CD4-positive, alpha-beta T cell (primary cell): Measurements from ENCODE around the gene TDRD9. TPM values are rescaled to one million over a fixed set of nuclear protein-coding genes. Genes with fewer than 3 reads are reported as not detected.

Source experiments
- ATAC-seq: fragments of 200-7000 bp; cut with Tn5 transposase; one replicate; pipeline ENCODE4 v1.10.0; 2022; ENCODE audit warnings: mild to moderate bottlenecking; ENCODE audit not compliant: poor library complexity
- CTCF ChIA-PET: fragments of 350-600 bp; sonication (Branson Sonifier 250); formaldehyde crosslinking; loops from one replicate; lab custom pipeline; 2021; ENCODE audit warnings: antibody characterized with exemption, inconsistent platforms; lab: Charles Lee
- POLR2A ChIA-PET: fragments of 350-600 bp; sonication (Branson Sonifier 250); formaldehyde crosslinking; loops from one replicate; lab custom pipeline; 2021; ENCODE audit warnings: antibody characterized with exemption, inconsistent platforms; lab: Charles Lee
- DNase-seq, 14 experiments: peaks; one replicate each; pipeline ENCODE4 v3.0.0-alpha.2; 2013 to 2020; ENCODE audit warnings: mixed read lengths in 2 of 14
- H3K27ac ChIP-seq, 2 donors: one replicate each; pipeline versions ENCODE4 v1.5.1 to v1.7.0; 2013; ENCODE audit warnings: low read length in 2 of 2, low read depth in 1 of 2, mild to moderate bottlenecking in 1 of 2
- H3K27me3 ChIP-seq, 2 experiments: 1 replicate in 1 of 2; 2 replicates in 1 of 2; pipeline versions ENCODE4 v1.6.1 to v1.7.0; 2013; ENCODE audit warnings: low read length in 2 of 2, control low read depth in 1 of 2, mild to moderate bottlenecking in 1 of 2, moderate library complexity in 1 of 2; ENCODE audit not compliant: insufficient read depth in 2 of 2, control insufficient read depth in 1 of 2
- H3K36me3 ChIP-seq: one replicate; pipeline ENCODE4 v1.6.1; 2013; ENCODE audit warnings: low read length, control low read depth; ENCODE audit not compliant: insufficient read depth
- H3K4me1 ChIP-seq: one replicate; pipeline ENCODE4 v1.6.1; 2013; ENCODE audit warnings: low read length, control low read depth; ENCODE audit not compliant: insufficient read depth
- H3K4me3 ChIP-seq: one replicate; pipeline ENCODE4 v1.5.1; 2013; ENCODE audit warnings: mild to moderate bottlenecking, low read length, moderate library complexity
- H3K9me3 ChIP-seq, 2 experiments: 1 replicate in 1 of 2; 2 replicates in 1 of 2; pipeline versions ENCODE4 v1.6.1 to v1.7.0; 2013; ENCODE audit warnings: low read length in 2 of 2, mild to moderate bottlenecking in 2 of 2, control low read depth in 1 of 2, moderate library complexity in 1 of 2; ENCODE audit not compliant: control insufficient read depth in 1 of 2, insufficient read depth in 1 of 2
- H3K27ac Mint-ChIP-seq: one replicate; pipeline ENCODE4 v1.8.0; 2020; ENCODE audit warnings: mixed read lengths
- H3K27me3 Mint-ChIP-seq: one replicate; pipeline ENCODE4 v1.8.0; 2021; ENCODE audit warnings: mixed read lengths
- H3K36me3 Mint-ChIP-seq: one replicate; pipeline ENCODE4 v1.8.0; 2021; ENCODE audit warnings: low read depth, mixed read lengths
- H3K4me1 Mint-ChIP-seq: one replicate; pipeline ENCODE4 v1.8.0; 2021; ENCODE audit warnings: low read depth, mixed read lengths
- H3K4me3 Mint-ChIP-seq: one replicate; pipeline ENCODE4 v1.8.0; 2020; ENCODE audit warnings: mild to moderate bottlenecking, mixed read lengths
- H3K9me3 Mint-ChIP-seq: one replicate; pipeline ENCODE4 v1.8.0; 2020; ENCODE audit warnings: mixed read lengths
- intact Hi-C, 2 experiments: fragments of 100-400 bp; cut with DNase I in 1 of 2; cut with micrococcal nuclease in 1 of 2; formaldehyde crosslinking; loops; one replicate each; pipeline versions ENCODE4 v1.15.1 to v1.9.0; 2023 to 2025; cut with DNase I, micrococcal nuclease
- total RNA-seq, 174 experiments: library from RNA in 2 of 174; stranded (reverse) in 2 of 174; gene quantifications; one replicate each; pipeline ENCODE4 v1.2.3 and lab custom pipeline; 2021 to 2026
- TF ChIP-seq, protein P1 (sequence below): fragments of 200-600 bp; IDR thresholded peaks from one replicate; pipeline ENCODE4 v1.8.0; 2022; ENCODE audit warnings: antibody characterized with exemption, mild to moderate bottlenecking

The TDRD9 gene
- total RNA-seq, 2 experiments from 2014 or later = 0.17 to 0.27 TPM

DNA sequence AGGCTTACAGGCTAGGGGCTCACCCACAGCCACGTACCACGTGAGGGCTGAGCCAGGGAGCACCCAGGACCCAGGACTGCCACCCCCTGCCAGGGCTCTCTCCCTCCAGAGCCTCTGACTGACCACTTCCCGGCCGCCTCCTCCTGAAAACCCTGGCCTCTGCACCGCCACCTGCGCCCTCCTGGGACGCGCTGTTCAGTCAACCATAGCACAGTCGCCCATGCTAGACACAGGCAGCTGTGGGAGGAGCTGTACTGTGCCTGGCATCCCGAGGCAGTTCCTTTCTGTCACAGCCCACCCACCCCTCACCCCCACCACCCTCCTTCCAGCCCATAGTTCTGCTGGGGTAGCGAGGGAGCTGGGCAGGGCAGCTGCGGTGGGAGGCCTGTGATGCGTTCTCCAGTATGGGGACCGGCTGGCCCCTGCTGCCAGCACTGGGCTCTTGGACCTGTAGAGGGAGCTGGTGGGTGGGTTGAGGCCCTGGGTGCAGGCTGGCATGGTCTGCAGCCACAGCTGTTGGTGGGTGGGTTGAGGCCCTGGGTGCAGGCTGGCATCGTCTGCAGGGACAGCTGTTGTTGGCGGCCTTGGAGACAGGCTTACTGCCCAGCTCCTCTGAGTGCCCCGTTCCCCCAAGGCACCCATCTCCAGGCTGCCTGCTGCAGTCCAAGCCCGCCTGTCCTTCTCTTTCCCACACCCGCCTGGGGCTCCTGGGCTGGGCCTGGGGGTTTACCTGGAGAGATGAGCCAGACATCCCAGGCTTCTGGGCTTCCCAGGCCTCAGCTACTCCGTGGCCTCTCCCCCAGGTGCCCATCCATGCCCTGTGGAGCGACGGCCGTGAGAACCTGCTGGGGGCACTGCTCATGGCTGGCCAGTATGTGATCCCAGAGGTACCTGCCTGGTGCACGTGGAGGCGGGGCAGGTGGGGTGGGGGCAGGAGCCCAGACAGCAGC lies 168.8 kb downstream of the TDRD9 start:
- peaks cover 5% of the 10 kb centered on the region for H3K4me1 Mint-ChIP-seq
- H3K4me3 Mint-ChIP-seq = no peak overlapping the region

DNA sequence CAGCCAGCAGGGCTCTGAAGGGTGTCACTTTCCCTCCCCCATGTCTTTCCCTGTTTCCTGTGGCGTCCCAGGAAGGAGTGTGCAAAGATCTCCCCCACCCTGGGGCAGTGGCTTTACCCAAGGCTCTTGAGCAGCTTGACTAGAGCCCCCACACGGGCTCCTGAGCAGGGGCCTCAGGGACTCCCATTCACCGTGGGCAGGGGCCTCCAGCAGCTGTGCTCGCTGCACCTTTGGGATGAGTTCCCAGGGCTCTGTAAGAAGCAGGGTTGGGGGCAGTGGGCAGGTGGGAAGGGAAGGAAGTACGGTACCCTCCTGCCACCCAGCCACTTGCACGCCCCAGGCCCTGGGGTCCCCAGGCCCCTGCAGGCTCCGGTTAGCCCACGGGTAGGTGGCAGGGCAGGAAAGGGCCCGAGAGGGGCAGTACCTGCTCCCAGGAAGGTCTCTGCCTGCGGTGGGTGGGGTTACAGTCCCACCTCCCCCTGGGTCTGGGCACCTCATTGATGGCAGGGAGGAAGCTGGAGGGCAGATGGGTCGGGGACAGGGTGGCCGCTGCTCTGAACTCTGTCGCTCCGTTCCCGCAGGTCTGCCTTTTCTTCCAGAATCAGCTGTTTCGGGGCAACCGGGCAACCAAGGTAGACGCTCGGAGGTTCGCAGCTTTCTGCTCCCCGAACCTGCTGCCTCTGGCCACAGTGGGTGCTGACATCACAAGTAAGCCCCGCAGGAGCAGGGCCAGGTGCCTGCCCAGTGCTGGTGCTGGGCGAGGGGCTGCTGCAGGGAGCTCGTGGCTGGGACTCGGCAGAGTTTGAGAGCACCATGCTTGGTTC lies 170.2 kb downstream of the TDRD9 start:
- Mint-ChIP-seq H3K4me3 (no peak overlapping the region), H3K36me3 (no peaks in the 10 kb centered on the region), H3K4me1 (peaks cover 5% of the 10 kb centered on the region), H3K27me3 (peaks cover 4% of the 10 kb centered on the region), H3K9me3 (no peaks in the 10 kb centered on the region), H3K27ac (no peak overlapping the region)
- Histone ChIP-seq H3K9me3 (peaks cover 0 to 7% of the 10 kb centered on the region in 2 experiments), H3K27ac (no peak overlapping the region), H3K4me1 (peaks cover 11% of the 10 kb centered on the region), H3K36me3 (no peaks in the 10 kb centered on the region), H3K27me3 (no peaks in the 10 kb centered on the region), H3K4me3 (no peak overlapping the region)
- CTCF ChIA-PET = no interaction called here
- intact Hi-C loops = no loop called here
- ATAC-seq (no peak), DNase-seq (peak in 1 of 14 experiments; percentile 3)
- TF ChIP-seq, protein P1, sequence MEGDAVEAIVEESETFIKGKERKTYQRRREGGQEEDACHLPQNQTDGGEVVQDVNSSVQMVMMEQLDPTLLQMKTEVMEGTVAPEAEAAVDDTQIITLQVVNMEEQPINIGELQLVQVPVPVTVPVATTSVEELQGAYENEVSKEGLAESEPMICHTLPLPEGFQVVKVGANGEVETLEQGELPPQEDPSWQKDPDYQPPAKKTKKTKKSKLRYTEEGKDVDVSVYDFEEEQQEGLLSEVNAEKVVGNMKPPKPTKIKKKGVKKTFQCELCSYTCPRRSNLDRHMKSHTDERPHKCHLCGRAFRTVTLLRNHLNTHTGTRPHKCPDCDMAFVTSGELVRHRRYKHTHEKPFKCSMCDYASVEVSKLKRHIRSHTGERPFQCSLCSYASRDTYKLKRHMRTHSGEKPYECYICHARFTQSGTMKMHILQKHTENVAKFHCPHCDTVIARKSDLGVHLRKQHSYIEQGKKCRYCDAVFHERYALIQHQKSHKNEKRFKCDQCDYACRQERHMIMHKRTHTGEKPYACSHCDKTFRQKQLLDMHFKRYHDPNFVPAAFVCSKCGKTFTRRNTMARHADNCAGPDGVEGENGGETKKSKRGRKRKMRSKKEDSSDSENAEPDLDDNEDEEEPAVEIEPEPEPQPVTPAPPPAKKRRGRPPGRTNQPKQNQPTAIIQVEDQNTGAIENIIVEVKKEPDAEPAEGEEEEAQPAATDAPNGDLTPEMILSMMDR = no peak
- POLR2A ChIA-PET = no interaction called here

More for the DNA sequence above, 168.8 kb downstream of the TDRD9 start:
- H3K9me3 ChIP-seq = no peaks in the 10 kb centered on the region
- H3K9me3 Mint-ChIP-seq = no peaks in the 10 kb centered on the region
- ChIA-PET POLR2A (no interaction called here), CTCF (no interaction called here)
- H3K4me1 ChIP-seq = peaks cover 11% of the 10 kb centered on the region
- H3K27me3 Mint-ChIP-seq = peaks cover 4% of the 10 kb centered on the region
- intact Hi-C loops = no loop called here
- H3K36me3 ChIP-seq = no peaks in the 10 kb centered on the region
- ATAC-seq (no peak), DNase-seq (no peak)
- no peaks in the 10 kb centered on the region for H3K27me3 ChIP-seq
- no peak overlapping the region for H3K27ac ChIP-seq
- no peak overlapping the region for H3K4me3 ChIP-seq
- H3K27ac Mint-ChIP-seq = no peak overlapping the region
- no peaks in the 10 kb centered on the region for H3K36me3 Mint-ChIP-seq
- TF ChIP-seq, protein P1 = no peak

DNA sequence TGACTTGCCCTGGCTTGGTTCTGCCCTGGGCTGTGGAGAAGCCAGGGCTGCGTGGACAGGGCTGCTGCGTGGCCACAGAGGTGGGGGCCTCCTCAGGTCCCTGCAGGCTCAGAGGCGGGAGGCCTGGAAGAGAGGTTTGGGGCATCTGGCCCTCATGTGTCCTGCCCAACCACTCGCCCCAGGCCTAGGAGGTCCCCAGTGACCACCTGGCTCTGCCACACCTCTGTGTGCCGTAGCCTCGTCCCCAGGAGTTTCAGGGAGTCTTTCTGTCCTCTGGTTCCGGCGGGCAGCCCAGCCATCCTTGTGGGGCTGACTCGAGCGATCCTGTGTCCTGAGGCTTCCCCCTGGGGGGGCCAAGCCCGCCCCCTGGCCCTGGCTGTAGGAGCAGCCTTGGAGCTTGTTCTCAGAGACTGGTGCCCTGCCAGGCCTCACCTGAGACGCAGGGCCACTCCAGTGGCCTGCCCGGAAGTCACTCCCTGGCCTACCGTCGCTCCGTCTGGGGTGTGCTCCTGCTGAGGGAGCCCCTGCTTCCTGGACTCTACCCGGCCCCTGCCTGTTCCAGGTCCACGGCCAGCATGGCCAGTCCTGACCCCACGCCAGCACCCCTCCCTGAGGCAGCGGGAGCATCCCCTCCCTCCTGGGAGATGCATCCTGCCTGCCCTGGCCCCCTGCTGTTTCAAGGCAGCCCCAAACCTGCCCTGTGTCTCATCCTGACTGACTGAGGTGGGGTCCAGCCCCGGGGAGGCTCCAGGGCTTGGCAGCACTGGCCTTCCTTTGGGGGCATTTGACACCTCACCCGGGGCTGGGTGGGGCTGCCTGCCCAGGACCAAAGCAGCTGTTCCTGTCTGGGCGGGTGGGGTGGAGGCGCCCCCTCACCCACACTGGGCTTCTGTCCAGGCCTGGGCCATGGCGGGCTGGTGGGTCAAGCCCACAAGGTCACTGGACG lies 171.1 kb downstream of the TDRD9 start:
- H3K27me3 Mint-ChIP-seq = peaks cover 3% of the 10 kb centered on the region
- ChIA-PET CTCF (no interaction called here), POLR2A (no interaction called here)
- TF ChIP-seq, protein P1 = no peak
- DNase-seq (peak in 1 of 14 experiments; percentile 2), ATAC-seq (no peak)
- Histone ChIP-seq H3K27ac (no peak overlapping the region), H3K36me3 (no peaks in the 10 kb centered on the region), H3K4me3 (no peak overlapping the region), H3K27me3 (no peaks in the 10 kb centered on the region), H3K9me3 (peaks cover 0 to 7% of the 10 kb centered on the region in 2 experiments), H3K4me1 (peaks cover 5% of the 10 kb centered on the region)
- H3K4me1 Mint-ChIP-seq = peaks cover 3% of the 10 kb centered on the region
- H3K9me3 Mint-ChIP-seq = no peaks in the 10 kb centered on the region
- H3K27ac Mint-ChIP-seq = no peak overlapping the region
- H3K36me3 Mint-ChIP-seq = no peaks in the 10 kb centered on the region
- H3K4me3 Mint-ChIP-seq = no peak overlapping the region
- intact Hi-C loops = no loop called here
